ENCODE results near the gene PBXIP1.
"Not testable (repeated sequence)": the region's sequence is repeated elsewhere in the genome, so short reads cannot be mapped to it uniquely, and the experiment has no call there.

The PBXIP1 gene

GRCh38 chr1:154995301-154995983 lies 39.5 kb upstream of the PBXIP1 start:
- not testable (repeated sequence) for DNase-seq (ENCODE audit: low read depth, low spot score)

- no peak for DNase-seq (ENCODE audit: low read depth, low spot score)
These were observed 38.7 kb upstream of the PBXIP1 start for GRCh38 chr1:154994591-154994990.

- DNase-seq (ENCODE audit: low read depth, low spot score): no peak
These were observed 38.3 kb upstream of the PBXIP1 start for GRCh38 chr1:154994269-154994587.

GRCh38 chr1:154993572-154994268 lies 37.8 kb upstream of the PBXIP1 start, which contains the start of gene LENEP:
LENEP (plus strand) TSS chr1:154993586; CDS start chr1:154993608, 22 bp downstream.
- no peak for DNase-seq (ENCODE audit: low read depth, low spot score)

- DNase-seq (ENCODE audit: low read depth, low spot score): no peak
These were observed 37.0 kb upstream of the PBXIP1 start for GRCh38 chr1:154992721-154993571.

- no peak for DNase-seq (ENCODE audit: low read depth, low spot score)
These were observed 34.4 kb upstream of the PBXIP1 start for GRCh38 chr1:154990276-154990675.

- no peak for DNase-seq (ENCODE audit: low read depth, low spot score)
These were observed 33.4 kb upstream of the PBXIP1 start for GRCh38 chr1:154989195-154989860.

GRCh38 chr1:154988058-154988954 lies 32.4 kb upstream of the PBXIP1 start:
- no peak for DNase-seq (ENCODE audit: low read depth, low spot score)

GRCh38 chr1:154987326-154987725 lies 31.4 kb upstream of the PBXIP1 start:
- DNase-seq (ENCODE audit: low read depth, low spot score): no peak

- not testable (repeated sequence) for DNase-seq (ENCODE audit: low read depth, low spot score)
These were observed 30.8 kb upstream of the PBXIP1 start for GRCh38 chr1:154986736-154987135.

GRCh38 chr1:154983776-154984466 lies 28.0 kb upstream of the PBXIP1 start:
- no peak for DNase-seq (ENCODE audit: low read depth, low spot score)

GRCh38 chr1:154982897-154983648 lies 27.2 kb upstream of the PBXIP1 start, which contains the start of gene FLAD1:
FLAD1 (plus strand) TSS chr1:154983344; CDS start chr1:154983695, 351 bp downstream.
- peak; percentile 92 for DNase-seq (ENCODE audit: low read depth, low spot score)

- DNase-seq (ENCODE audit: low read depth, low spot score): no peak
These were observed 26.4 kb upstream of the PBXIP1 start for GRCh38 chr1:154982341-154982740.

GRCh38 chr1:154978360-154978759 lies 22.5 kb upstream of the PBXIP1 start:
- no peak for DNase-seq (ENCODE audit: low read depth, low spot score)

- DNase-seq (ENCODE audit: low read depth, low spot score): not testable (repeated sequence)
These were observed 21.9 kb upstream of the PBXIP1 start for GRCh38 chr1:154977762-154978161.

GRCh38 chr1:154975409-154976059 lies 19.6 kb upstream of the PBXIP1 start:
- peak; percentile 23 for DNase-seq (ENCODE audit: low read depth, low spot score)

- DNase-seq (ENCODE audit: low read depth, low spot score): peak; percentile 81
These were observed 19.0 kb upstream of the PBXIP1 start for GRCh38 chr1:154974808-154975408.

- peak; percentile 86 for DNase-seq (ENCODE audit: low read depth, low spot score)
These were observed 18.4 kb upstream of the PBXIP1 start, which contains the start of gene CKS1B for GRCh38 chr1:154974102-154974807. CKS1B (plus strand) TSS chr1:154974681; CDS start chr1:154974746, 65 bp downstream.

Data from activated naive CD8-positive, alpha-beta T cell treated with anti-CD3 and anti-CD28 coated beads, Interleukin-2, amount 50 U/mL, for 16 hours (primary cell).